ENCODE results near the gene TRPM7. TPM values are rescaled to one million over a fixed set of nuclear protein-coding genes. Genes with fewer than 3 reads are reported as not detected.

Gene TRPM7
- total RNA-seq, 1 donor from 2014 or later, result 31.4 TPM

- intact Hi-C loops (cut with micrococcal nuclease), result no loop called here
- DNase-seq (no peak), ATAC-seq (no peak)
These were observed 162.7 kb downstream of the TRPM7 start for GRCh38 chr15:50523851-50524251.

- intact Hi-C loops (cut with micrococcal nuclease), result no loop called here
- DNase-seq (no peak), ATAC-seq (no peak)
These were observed 166.7 kb downstream of the TRPM7 start for GRCh38 chr15:50519740-50520425.

GRCh38 chr15:50513001-50513400, 173.6 kb downstream of the TRPM7 start:
- intact Hi-C loops (cut with micrococcal nuclease), result no loop called here
- DNase-seq, result no peak
- no peak for ATAC-seq

Other genes starting within 250 kb of the TRPM7 start
- not detected for gene USP50, start 140.1 kb downstream of the TRPM7 start, total RNA-seq
- 97.4 TPM for gene SPPL2A, start 78.9 kb upstream of the TRPM7 start, total RNA-seq
- 7.1 TPM for gene AP4E1, start 221.9 kb upstream of the TRPM7 start, total RNA-seq